GM15510 (cell line): ENCODE results near the gene RXRA.

Experiments used
- POLR2A ChIP-seq: IDR thresholded peaks from 3 replicates; pipeline ENCODE4 v1.6.1; 2011; ENCODE audit warnings: borderline replicate concordance; ENCODE audit not compliant: insufficient read length; ENCODE audit errors: extremely low read depth

RXRA gene

GRCh38 chr9:134484479-134484878, 158.2 kb downstream of the RXRA start:
- TF ChIP-seq POLR2A, result no peak

- TF ChIP-seq POLR2A, result no peak
Observed at GRCh38 chr9:134485653-134486052, 159.4 kb downstream of the RXRA start.

GRCh38 chr9:134486143-134486591, 159.9 kb downstream of the RXRA start:
- no peak for TF ChIP-seq POLR2A

- TF ChIP-seq POLR2A, result no peak
Observed at GRCh38 chr9:134486596-134486995, 160.3 kb downstream of the RXRA start.
